ENCODE measurements around the gene OPRL1.

Gene OPRL1

GRCh38 chr20:64108731-64109681 lies 29.1 kb downstream of the OPRL1 start:
- TF ChIP-seq FOXP2 (optimal IDR thresholded peaks at IDR 0.05; ENCODE audit: borderline replicate concordance, extremely low read depth, extremely low read length, insufficient read depth) (no peak), SIN3A (IDR thresholded peaks at IDR 0.05; ENCODE audit: borderline replicate concordance, insufficient read depth, low read length) (no peak), TAF1 (IDR thresholded peaks at IDR 0.05; ENCODE audit: borderline replicate concordance, insufficient read depth, low read length) (no peak), POLR2AphosphoS5 (IDR thresholded peaks at IDR 0.05; ENCODE audit: low read depth, low read length) (no peak)
- TF ChIP-seq, protein P1, sequence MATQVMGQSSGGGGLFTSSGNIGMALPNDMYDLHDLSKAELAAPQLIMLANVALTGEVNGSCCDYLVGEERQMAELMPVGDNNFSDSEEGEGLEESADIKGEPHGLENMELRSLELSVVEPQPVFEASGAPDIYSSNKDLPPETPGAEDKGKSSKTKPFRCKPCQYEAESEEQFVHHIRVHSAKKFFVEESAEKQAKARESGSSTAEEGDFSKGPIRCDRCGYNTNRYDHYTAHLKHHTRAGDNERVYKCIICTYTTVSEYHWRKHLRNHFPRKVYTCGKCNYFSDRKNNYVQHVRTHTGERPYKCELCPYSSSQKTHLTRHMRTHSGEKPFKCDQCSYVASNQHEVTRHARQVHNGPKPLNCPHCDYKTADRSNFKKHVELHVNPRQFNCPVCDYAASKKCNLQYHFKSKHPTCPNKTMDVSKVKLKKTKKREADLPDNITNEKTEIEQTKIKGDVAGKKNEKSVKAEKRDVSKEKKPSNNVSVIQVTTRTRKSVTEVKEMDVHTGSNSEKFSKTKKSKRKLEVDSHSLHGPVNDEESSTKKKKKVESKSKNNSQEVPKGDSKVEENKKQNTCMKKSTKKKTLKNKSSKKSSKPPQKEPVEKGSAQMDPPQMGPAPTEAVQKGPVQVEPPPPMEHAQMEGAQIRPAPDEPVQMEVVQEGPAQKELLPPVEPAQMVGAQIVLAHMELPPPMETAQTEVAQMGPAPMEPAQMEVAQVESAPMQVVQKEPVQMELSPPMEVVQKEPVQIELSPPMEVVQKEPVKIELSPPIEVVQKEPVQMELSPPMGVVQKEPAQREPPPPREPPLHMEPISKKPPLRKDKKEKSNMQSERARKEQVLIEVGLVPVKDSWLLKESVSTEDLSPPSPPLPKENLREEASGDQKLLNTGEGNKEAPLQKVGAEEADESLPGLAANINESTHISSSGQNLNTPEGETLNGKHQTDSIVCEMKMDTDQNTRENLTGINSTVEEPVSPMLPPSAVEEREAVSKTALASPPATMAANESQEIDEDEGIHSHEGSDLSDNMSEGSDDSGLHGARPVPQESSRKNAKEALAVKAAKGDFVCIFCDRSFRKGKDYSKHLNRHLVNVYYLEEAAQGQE (IDR thresholded peaks at IDR 0.05; ENCODE audit: insufficient read depth in 1 of 2, low read depth in 2 of 2, low read length in 2 of 2): no peak

DNA sequence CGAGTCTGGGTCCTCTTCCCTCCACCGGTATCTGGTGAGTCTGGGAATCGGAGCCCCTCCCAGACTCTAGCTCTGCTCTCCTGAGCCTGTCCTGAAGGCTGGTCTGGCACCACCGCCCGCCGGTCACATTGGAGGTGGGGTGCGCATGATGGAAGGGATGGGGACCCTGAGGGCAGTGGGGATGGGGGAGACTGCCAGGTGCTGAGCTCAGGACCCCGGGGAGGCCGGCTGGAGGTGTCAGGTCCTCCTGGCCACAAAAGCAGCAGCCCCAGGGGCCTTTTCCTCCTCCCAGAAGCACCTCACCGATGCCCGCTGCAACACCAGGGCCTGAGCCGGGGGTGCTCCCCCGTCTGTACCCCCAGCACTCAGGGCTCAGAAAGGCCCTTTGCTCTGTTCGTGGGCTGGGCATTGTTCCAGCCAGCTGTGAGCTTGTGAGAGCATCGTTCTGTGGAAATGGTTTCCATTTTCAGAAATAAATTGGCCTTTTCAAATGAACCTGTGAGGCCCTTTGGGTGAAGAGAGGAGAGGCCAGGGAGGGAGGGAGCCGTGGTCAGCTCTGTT lies 30.0 kb downstream of the OPRL1 start:
- TF ChIP-seq SIN3A (IDR thresholded peaks at IDR 0.05; ENCODE audit: borderline replicate concordance, insufficient read depth, low read length) (no peak), POLR2AphosphoS5 (IDR thresholded peaks at IDR 0.05; ENCODE audit: low read depth, low read length) (no peak)
- TF ChIP-seq, protein P1 (IDR thresholded peaks at IDR 0.05; ENCODE audit: insufficient read depth in 1 of 2, low read depth in 2 of 2, low read length in 2 of 2): no peak

GRCh38 chr20:64110411-64111068 lies 30.7 kb downstream of the OPRL1 start:
- TF ChIP-seq TAF1 (IDR thresholded peaks at IDR 0.05; ENCODE audit: borderline replicate concordance, insufficient read depth, low read length) (no peak), POLR2AphosphoS5 (IDR thresholded peaks at IDR 0.05; ENCODE audit: low read depth, low read length) (no peak), SIN3A (IDR thresholded peaks at IDR 0.05; ENCODE audit: borderline replicate concordance, insufficient read depth, low read length) (no peak), FOXP2 (optimal IDR thresholded peaks at IDR 0.05; ENCODE audit: borderline replicate concordance, extremely low read depth, extremely low read length, insufficient read depth) (no peak)
- TF ChIP-seq, protein P1 (IDR thresholded peaks at IDR 0.05; ENCODE audit: insufficient read depth in 1 of 2, low read depth in 2 of 2, low read length in 2 of 2): no peak

DNA sequence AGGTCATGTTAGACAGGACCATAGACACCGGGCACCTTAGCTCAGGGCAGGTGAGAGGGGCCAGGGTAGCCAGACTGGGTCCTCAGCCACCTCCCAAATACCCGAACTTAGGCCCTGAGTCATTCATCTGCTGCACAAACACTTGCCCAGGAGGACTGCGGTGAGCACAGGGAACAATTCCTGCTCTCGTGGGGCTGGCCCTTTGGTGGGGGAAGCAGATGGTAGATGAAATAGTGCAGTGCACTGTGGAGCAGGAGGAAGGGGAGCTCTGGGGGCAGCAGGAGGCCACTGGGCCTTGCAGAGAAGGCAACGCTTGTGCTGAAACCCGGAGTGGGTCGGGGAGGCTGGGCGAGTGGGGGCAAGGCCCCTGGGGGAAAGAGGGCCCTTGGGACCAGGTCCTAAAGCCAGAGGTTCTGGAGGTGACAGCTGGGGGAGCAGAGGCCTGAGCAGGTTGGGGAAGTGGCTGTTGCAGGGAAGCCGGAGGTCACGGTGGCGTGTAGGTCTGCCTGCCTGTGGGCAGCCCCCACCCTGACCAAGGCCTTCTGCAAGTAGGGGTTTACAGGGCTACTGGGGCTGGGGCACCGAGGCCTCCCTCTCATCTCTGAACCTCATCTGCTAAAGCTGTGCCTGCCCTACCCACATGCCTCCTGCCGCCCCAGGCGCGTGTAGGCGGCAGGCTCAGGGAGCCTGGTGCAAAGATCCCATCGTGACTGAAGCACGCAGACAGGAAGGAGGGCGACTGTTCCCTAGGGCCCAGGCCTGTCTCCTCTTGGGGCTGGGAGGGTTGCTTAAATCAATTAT lies 32.2 kb downstream of the OPRL1 start:
- TF ChIP-seq SIN3A (IDR thresholded peaks at IDR 0.05; ENCODE audit: borderline replicate concordance, insufficient read depth, low read length) (no peak), TAF1 (IDR thresholded peaks at IDR 0.05; ENCODE audit: borderline replicate concordance, insufficient read depth, low read length) (no peak)
